SW480 (cell line): Measurements from ENCODE around the gene DDAH1.
"Not testable (repeated sequence)": the region's sequence is repeated elsewhere in the genome, so short reads cannot be mapped to it uniquely, and the experiment has no call there.

ENCODE experiments used
- DNase-seq: peaks from one replicate; pipeline ENCODE4 v3.0.0-alpha.2; 2016; ENCODE audit warnings: low spot score

The DDAH1 gene

DNA sequence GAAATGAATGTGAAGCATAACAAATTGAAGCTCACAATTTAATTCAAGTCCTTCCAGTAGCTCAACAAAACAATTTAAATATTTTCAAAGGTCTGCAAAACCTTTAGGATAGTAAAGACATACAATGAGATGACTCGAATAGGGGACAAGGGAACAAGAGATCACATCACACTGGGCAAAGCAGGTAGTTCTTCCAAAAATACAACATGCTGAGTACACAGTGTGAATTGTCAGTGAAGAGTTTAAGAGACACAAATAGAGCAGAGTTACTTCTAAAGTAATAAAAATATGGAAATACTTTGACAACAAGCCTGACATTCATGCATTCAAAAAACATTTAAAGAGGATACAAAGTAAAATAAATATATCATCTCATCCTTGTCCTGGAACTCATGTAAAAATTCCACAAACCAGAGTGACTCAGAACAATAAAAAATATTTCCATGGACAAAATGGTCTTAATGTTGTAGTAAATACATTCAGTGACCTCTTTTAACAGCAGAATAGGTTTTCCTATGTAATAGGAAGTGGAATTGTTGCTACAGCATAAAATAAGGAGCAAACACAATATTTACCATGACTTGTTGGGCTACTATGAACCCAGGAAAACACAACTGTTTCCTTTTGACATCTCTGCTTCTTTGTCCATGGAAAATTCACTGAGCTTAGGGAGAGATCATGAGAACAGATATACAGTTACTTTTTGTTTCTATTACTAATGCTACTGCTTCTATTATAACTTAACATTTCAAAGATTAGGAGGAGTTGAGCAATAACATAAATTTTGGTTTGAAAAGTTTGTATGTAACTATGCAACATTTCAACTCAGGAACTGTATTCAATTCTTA, 104.9 kb downstream of the DDAH1 start:
- no peak for DNase-seq

DNA sequence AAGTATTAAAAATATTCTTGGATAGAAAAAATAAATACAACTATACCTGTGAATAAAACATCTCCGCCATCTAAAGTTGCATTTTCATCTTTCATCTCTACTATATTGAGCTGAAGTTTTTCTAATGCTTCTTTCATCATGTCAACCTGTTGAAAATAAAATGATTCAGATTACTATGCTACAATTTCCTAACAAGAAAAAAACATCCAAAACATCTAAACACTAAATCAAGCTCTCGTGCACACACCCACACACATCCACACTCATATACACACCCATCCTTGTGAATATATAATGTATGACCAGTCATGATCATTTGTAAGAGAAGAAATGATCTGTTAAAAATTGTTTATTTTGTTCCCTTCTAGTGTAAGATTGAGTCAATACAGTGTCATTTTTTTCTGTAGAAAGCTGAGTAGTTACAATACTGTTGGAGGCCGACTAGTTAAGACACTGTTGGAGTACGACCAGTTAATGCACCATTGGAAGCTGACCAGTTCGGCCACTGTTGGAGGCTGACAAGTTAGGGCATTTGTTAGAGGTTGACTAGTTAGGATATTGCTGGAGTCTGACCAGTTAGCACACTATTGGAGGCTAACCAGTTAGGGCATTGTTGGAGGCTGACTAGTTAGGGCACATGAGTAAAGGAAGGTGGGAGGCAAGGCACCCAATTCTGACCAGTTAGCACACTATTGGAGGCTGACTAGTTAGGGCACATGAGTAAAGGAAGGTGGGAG, 106.1 kb downstream of the DDAH1 start:
- DNase-seq: no peak

DNA sequence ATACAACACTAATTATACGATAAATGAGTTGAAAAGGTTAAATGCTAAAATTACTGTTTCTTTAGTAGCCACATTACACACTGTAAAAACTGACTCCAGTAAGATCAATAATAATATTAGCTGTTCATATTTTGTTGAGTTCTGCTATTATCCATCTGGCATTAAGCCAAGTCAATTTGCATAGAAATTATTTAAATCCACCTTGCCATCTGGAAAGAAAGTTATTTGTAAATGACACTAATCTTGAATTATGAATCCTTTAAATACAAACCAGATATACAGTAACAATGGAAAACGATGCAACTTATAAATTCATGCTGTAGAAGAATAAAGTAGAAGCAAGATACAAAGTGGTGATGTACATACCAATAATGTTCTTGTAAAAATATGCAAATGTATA, 107.1 kb downstream of the DDAH1 start:
- no peak for DNase-seq

DNA sequence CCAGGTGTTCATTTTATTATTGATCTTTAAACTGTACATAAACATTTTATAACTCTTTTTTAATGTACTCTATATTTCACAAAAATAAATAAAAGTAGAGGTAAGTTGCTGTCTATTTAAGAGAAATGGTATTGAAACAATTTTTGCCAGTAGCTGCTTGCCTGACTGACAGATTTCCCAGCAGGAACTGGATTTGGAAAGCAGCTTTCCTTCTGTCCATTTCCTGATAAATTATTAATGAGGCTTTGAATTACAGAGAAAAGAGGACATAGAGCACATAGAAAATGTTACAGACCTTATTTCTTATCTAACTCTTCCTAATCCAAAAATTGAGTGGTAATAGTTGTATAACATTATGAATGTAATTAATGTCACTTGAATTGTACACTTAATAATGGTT, 108.8 kb downstream of the DDAH1 start:
- no peak for DNase-seq

DNA sequence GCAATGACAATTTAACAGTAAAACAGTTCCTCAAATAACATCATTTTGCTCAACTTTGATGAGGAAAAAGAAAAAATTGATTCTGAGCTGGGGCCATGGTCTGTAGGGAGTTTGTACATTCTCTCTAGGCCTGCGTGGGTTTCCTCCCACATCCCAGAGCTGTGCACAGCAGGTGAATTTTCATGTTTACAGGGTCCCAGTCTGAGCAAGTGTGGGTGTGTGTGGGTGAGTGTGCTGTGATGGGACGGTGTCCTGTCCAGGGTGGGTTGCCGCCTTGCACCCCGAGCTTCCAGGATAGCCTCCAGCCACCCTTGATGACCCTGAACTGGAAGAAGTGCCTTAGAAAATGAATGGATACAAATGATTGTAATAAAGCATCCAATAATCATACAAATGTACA, 112.9 kb downstream of the DDAH1 start:
- DNase-seq: no peak

DNA sequence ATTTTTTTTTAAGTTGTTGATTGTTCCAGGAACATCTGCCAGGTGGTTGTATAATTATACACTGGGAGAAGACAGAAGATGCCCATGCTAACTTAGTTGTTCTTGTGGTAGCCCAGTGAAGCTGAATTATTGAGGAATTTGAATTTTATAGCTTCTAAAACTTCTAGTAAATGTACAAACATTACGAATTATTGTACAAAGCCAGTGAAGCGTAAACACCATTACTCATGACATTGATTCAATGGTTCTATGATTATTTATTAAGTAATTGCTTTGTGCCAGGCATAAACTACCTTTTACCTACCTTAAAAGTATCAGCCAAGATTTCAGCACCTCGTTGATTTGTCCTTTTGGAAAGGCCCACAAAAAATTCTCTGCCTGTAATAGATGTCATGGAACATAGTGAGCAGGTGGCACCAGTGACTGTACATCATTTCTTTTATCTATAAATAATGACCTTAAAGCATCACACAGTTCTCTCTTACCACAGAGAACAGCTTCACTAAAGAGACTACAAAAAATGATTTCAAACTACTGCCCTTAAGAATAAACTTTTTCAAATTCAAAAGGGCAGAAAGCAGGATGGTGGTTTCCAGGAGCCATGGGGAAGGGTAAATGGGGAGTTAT, 113.6 kb downstream of the DDAH1 start:
- DNase-seq: no peak

DNA sequence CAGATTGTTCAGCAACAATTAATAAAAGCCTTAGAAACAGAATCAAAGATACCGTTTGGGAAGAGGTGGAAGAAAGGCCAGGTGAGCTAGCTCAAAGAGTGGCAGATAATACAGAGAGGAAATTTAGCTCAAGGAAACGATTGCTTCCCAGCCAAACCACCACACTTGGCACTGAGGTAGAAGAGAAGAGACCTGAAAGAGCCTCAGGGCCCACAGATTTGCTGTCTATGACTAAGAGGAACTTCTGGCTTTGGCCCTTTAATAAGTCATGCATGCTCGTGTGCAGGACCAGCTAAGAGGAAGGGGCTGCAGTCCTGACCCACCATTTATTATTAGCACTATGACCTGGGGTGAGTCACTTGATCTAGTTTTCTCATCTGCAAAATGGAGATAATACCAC, 115.7 kb downstream of the DDAH1 start:
- DNase-seq: no peak

DNA sequence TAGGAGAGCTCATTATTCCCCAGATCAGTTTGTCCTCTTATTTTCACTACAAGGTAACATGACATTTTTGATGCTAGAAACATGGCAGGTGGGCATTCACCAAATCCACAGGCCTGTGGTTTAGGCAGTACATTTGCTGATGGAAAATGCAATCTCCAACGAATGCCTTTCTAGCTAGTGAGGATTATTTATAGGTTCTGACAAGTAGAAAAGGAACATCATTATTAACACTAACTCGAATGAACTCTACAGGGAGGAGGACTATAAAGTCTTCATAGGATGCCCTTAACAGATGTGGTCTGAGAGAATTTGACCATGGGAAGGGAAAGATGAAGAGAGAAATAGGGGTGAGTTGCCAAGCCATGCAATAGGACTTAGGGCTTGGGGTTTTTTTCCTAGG, 117.1 kb downstream of the DDAH1 start:
- no peak for DNase-seq

DNA sequence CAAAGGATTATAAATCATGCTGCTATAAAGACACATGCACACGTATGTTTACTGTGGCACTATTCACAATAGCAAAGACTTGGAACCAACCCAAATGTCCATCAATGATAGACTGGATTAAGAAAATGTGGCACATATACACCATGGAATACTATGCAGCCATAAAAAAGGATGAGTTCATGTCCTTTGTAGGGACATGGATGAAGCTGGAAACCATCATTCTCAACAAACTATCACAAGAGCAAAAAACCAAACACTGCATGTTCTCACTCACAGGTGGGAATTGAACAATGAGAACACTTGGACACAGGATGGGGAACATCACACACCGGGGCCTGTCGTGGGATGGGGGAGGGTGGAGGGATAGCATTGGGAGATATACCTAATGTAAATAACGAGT, 117.7 kb downstream of the DDAH1 start:
- DNase-seq: not testable (repeated sequence)

DNA sequence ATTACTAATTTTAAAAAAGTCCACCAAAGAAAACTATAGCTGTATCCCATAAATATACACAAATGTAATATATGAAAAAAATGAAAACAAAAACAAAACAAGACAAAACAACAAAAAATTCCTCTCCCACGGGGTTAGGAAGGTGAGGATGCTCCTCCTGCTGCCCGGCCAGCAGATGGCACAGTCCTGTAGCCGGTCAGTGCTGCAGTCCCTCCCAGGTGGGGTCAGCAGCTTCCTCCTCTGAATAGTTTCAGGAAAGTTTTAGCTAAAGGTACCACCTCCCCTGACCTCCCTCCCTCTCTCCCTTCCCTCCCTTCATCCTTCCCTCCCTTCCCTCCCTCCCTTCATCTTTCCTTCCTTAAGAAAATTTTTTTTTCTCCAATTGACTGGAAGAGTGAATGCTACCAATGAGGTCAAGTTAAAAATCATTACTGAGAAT, 120.7 kb downstream of the DDAH1 start:
- DNase-seq: peak; percentile 41

DNA sequence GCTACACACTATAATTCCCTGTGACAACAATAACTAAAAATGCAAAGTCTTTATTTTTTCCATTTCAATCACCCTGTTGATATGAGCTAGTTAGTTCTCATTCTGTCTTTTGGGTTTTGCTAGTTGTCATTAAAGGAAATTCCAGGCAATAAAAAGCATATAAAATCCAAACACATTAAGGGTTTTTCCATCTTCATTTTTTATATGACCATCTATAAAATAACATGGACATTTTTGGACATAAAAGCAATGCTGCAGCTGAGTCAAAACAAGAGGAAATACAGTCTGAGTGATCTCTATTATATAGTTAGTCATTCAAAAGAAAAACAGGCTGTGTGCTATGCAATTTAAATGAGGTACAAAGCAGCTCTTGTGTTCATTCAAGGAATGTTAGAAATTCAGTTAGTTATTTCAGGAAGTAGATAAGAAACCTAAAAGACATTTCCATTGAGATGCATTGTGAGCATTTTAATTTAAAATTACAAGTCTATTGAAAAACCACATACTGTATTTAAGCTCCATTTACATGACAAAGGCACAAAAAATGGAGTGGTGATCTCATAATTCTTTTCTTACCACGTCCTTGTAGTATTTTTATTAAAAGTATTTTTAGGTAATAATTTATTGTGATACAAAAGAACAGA, 121.2 kb downstream of the DDAH1 start:
- DNase-seq: peak; percentile 37

DNA sequence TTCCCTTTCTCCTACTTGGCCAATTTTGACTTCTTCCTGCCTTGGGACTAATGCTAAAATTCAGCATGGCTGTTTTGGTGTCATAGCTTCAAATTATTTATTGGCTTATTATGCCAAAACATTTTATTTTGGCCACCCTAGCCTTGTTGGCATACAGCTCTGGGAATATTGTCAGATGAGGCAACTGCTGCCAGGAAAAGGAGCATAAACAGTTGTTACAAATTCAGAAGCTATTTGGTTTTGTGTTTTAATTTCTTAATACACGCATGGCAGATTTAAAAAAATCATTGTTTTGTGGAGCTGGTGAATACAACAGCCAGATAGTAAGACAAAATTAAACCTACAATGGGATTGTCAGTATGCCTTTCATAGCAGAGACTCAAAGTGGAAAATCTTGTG, 121.7 kb downstream of the DDAH1 start:
- no peak for DNase-seq

DNA sequence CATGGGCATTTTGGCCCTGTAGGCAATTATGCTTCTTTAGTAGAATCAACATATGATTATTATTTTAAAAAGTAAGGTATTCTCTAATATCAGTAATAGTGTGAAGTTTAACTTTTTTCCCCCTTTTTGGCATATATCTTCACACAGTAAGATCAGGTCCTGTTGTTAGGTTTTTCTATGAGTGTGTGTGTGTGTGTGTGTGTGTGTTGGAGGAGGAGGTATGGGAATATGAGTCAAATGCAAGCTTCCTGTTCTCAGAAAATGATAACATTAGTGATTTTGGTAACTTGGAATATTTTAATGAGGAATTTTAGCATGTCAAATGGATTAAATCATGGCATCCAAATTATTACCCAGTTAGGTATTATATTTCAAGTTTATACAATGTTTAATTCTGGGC, 122.8 kb downstream of the DDAH1 start:
- DNase-seq: no peak

DNA sequence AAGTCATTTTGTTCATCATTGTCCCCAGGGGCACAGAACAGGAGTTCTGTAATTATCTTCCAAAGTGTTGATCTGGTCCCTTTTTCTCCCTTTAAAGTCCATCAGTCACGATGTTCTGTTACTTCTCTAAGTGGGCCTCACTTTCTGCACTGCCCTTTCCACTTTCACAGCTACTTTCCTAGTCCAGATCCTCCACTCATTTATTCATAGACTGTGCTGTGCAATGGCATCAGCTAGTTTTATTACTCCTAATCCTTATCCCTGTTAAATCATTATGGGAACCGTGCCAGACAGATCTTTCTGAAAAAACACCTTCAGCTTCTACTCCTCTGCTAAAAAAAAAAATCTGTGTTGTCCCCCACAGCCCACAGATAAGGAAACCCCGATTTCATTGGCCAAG, 124.5 kb downstream of the DDAH1 start:
- DNase-seq: no peak

DNA sequence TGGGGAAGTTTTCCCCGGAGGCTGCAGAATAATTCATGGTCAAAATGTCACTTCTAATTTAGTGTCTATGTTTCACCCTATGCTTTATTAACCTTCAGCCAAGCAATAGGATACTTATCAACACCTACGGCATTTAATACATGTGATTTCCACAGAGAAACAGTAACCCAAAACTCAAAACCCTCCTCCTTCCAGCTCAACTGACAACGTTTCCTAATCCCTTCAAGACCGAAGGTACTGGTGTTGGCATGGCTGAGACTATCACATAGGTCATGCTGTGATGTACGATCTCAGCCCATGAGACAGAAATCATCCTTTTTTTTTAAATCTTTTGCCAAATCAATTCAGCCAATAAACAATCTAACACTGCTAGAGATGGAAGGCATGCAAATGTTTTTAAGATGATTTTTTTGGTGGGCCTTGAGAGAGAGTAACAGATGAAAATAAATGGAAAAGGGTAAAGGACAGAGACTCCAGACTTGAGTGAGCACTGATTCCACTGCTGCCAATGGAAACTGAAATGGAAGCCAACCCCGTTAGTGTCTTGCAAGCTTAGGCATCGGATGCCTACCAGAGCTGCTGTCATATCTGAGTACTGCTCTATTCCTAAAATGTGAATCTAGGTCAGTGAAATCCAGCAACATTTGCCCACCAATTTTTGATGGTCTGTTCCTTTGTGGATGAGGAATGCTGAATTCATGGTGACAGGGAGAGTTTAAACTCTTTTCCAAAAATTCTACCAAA, 125.1 kb downstream of the DDAH1 start:
- DNase-seq: no peak

DNA sequence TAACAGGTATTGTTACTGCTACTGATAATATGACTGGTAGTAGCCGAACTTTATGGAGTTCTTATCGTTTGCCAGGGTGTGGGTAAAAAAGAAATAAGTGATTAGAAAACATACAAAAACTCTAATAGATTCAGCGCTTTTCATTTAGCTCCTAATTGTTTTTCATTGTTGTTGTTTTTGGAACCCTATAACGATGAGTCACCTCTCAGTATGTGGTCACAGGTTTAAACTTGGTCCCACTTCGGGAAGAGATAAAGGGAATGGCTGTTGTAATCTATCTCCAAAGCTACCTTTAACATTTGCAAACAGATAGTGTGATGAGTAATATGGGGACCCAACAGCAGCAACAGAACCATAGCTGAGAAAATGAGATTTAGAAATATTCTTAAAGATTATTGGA, 125.9 kb downstream of the DDAH1 start:
- DNase-seq: peak; percentile 54

DNA sequence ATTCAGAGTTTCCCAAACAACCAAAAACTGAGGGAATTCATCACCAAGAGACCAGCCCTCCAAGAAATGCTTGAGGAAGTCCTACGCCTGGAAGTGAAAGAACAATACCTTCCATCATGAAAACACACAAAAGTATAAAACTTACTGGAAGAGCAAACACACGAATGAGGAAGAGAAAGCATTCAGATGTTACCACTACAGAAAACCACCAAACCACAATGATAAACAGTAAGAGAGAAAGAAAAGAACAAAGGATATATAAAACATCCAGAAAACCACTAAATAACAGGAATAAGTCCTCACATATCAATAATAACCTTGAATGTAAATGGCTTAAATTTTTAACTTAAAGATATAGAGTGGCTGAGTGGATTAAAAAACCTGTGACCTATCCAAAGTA, 130.0 kb downstream of the DDAH1 start:
- DNase-seq: peak; percentile 15

DNA sequence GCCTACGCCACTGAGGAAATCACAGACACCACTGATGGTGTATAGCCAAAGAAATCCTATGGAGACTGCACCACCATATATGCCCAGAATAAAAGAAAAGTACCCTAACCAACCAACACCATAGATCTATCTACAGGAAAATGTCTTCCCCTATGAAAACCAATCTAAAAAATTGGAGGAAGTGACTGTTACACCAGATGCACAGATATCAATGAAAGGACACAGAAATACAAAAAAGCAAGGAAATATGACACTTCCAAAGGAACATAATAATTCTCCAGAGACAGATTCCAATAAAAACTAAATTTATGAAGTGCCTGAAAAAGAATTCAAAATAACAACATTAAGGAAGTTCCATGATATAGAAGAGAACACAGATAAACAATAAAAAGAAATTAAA, 131.8 kb downstream of the DDAH1 start:
- no peak for DNase-seq

DNA sequence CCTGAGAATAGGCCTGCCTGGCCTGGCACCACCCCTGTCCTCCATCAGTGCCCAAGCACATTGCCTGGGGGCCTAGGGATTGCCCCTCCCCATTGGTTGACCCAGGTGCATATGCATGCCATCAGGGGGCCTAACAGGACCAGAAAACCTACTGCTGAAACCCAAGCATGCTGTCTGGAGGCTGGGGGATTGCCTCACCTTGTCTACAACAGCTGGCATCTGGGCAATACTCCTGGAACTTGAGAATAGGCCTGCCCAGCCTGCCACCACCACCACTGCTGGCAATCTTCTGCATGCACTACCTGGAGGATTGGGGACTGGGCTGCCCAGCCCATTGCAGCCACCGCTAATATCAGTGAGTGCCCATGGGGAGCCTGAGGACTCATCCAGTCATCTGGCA, 132.4 kb downstream of the DDAH1 start:
- DNase-seq: no peak

DNA sequence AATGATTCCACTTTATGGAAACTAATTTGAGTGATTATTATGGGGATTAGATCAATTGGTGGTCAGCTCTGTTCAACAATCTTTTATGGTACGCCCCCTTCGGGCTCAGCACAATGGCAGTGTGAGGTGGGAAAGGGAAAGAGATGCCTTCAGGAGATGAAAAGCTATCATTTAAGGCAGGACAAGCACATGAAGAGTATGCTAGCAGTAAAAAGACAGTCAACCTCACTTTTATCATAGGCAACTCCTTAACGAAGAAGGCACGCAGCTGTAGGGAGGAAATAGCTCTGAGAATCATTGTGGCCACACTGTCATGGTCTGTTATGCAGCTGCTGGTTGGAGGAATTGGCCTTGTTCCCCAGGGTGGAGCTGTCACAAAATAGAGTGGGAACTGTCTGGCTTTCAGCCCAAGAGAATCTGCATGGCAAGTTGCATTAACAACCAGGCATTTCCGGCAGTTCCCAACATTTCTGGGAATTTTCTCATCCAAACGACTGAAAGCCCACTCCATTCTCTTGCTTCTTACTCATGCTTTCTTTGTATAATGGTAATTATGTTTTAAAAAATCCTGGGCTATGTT, 134.2 kb downstream of the DDAH1 start:
- DNase-seq: no peak

DNA sequence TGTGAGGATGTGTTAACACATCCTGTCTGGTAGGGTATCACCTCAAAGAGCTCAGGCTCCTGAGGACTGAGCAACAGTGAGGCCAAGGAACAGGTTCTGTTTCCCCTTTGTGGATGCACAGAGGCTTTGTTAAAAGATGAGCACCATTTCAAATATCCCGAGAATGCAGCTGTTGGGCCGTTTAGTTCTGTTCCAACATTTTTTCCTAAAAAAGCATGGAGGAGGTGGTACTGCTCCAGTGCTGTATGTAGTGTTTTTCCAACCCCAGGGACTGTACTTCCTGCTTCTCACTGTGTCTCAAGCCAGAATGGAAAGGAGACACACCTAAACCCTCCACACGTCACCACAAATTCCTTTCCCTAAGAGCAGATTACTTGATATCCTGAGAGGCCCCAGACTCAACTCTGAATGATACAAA, 134.7 kb downstream of the DDAH1 start:
- peak; percentile 44 for DNase-seq
